HEK293 (cell line): Measurements from ENCODE around the gene PPM1G.

Source experiments
- BCL6B ChIP-seq: fragments of 450-650 bp; formaldehyde crosslinking; IDR thresholded peaks from 2 replicates; pipeline ENCODE4 v1.5.1; 2017; ENCODE audit warnings: missing biosample characterization, missing genetic modification characterization
- CTCF ChIP-seq: fragments of 450-650 bp; formaldehyde crosslinking; IDR thresholded peaks from 2 replicates; pipeline ENCODE4 v1.5.1; 2016; ENCODE audit warnings: missing biosample characterization, missing genetic modification characterization
- GLI2 ChIP-seq: fragments of 450-650 bp; formaldehyde crosslinking; IDR thresholded peaks from 2 replicates; pipeline ENCODE4; 2017; ENCODE audit warnings: missing biosample characterization, missing genetic modification characterization, low read depth, borderline replicate concordance
- RBAK ChIP-seq: fragments of 450-650 bp; formaldehyde crosslinking; IDR thresholded peaks from 2 replicates; pipeline ENCODE4 v1.5.1; 2016; ENCODE audit warnings: missing biosample characterization, missing genetic modification characterization
- SCRT2 ChIP-seq: fragments of 450-650 bp; formaldehyde crosslinking; IDR thresholded peaks from 2 replicates; pipeline ENCODE4 v1.5.1; 2016; ENCODE audit warnings: missing biosample characterization, missing genetic modification characterization
- ZBTB26 ChIP-seq: fragments of 450-650 bp; formaldehyde crosslinking; optimal IDR thresholded peaks from 2 replicates; pipeline ENCODE3; 2016; ENCODE audit warnings: missing biosample characterization, mild to moderate bottlenecking, missing genetic modification characterization
- ZBTB49 ChIP-seq: fragments of 450-650 bp; formaldehyde crosslinking; IDR thresholded peaks from 2 replicates; pipeline ENCODE4 v1.5.1; 2016; ENCODE audit warnings: missing biosample characterization, missing genetic modification characterization, low read depth
- ZBTB7A ChIP-seq: fragments of 450-650 bp; formaldehyde crosslinking; IDR thresholded peaks from 2 replicates; pipeline ENCODE4 v1.5.1; 2016; ENCODE audit warnings: low read depth, missing biosample characterization, missing genetic modification characterization
- ZBTB8A ChIP-seq: fragments of 450-650 bp; formaldehyde crosslinking; IDR thresholded peaks from 2 replicates; pipeline ENCODE4 v1.5.1; 2016; ENCODE audit warnings: missing biosample characterization, missing genetic modification characterization
- ZEB2 ChIP-seq: fragments of 450-650 bp; formaldehyde crosslinking; IDR thresholded peaks from 2 replicates; pipeline ENCODE4 v1.5.1; 2016; ENCODE audit warnings: missing biosample characterization, missing genetic modification characterization
- ZNF214 ChIP-seq: fragments of 450-650 bp; formaldehyde crosslinking; IDR thresholded peaks from 2 replicates; pipeline ENCODE4 v1.5.1; 2017; ENCODE audit warnings: missing biosample characterization, mild to moderate bottlenecking, missing genetic modification characterization, borderline replicate concordance
- ZNF23 ChIP-seq: fragments of 450-650 bp; formaldehyde crosslinking; IDR thresholded peaks from 2 replicates; pipeline ENCODE4 v1.5.1; 2016; ENCODE audit warnings: missing biosample characterization, missing genetic modification characterization, borderline replicate concordance
- ZNF341 ChIP-seq: fragments of 450-650 bp; formaldehyde crosslinking; IDR thresholded peaks from 2 replicates; pipeline ENCODE4; 2016; ENCODE audit warnings: low read depth, missing biosample characterization, missing genetic modification characterization
- ZNF362 ChIP-seq: fragments of 450-650 bp; formaldehyde crosslinking; IDR thresholded peaks from 2 replicates; pipeline ENCODE4 v1.5.1; 2016; ENCODE audit warnings: missing biosample characterization, missing genetic modification characterization
- ZNF366 ChIP-seq: fragments of 450-650 bp; formaldehyde crosslinking; conservative IDR thresholded peaks from 2 replicates; pipeline ENCODE4 v1.5.1; 2016; ENCODE audit warnings: missing biosample characterization, missing genetic modification characterization
- ZNF398 ChIP-seq: fragments of 450-650 bp; formaldehyde crosslinking; IDR thresholded peaks from 2 replicates; pipeline ENCODE4 v1.5.1; 2017; ENCODE audit warnings: missing biosample characterization, missing genetic modification characterization
- ZNF48 ChIP-seq: fragments of 450-650 bp; formaldehyde crosslinking; IDR thresholded peaks from 2 replicates; pipeline ENCODE4 v1.5.1; 2016; ENCODE audit warnings: missing biosample characterization, missing genetic modification characterization
- ZNF514 ChIP-seq: fragments of 450-650 bp; formaldehyde crosslinking; IDR thresholded peaks from 2 replicates; pipeline ENCODE4 v1.5.1; 2016; ENCODE audit warnings: missing biosample characterization, missing genetic modification characterization
- ZNF558 ChIP-seq: fragments of 450-650 bp; formaldehyde crosslinking; IDR thresholded peaks from 2 replicates; pipeline ENCODE4 v1.5.1; 2016; ENCODE audit warnings: missing biosample characterization, missing genetic modification characterization
- ZNF561 ChIP-seq: fragments of 450-650 bp; IDR thresholded peaks from 2 replicates; pipeline ENCODE4 v1.5.1; 2018; ENCODE audit warnings: missing biosample characterization, missing genetic modification characterization, borderline replicate concordance
- ZNF623 ChIP-seq: fragments of 450-650 bp; formaldehyde crosslinking; IDR thresholded peaks from 2 replicates; pipeline ENCODE4 v1.5.1; 2016; ENCODE audit warnings: missing biosample characterization, missing genetic modification characterization
- ZNF624 ChIP-seq: fragments of 450-650 bp; formaldehyde crosslinking; IDR thresholded peaks from 2 replicates; pipeline ENCODE4 v1.5.1; 2017; ENCODE audit warnings: missing biosample characterization, missing genetic modification characterization
- ZNF629 ChIP-seq: fragments of 450-650 bp; formaldehyde crosslinking; IDR thresholded peaks from 2 replicates; pipeline ENCODE4 v1.5.1; 2017; ENCODE audit warnings: missing biosample characterization, missing genetic modification characterization
- ZNF658 ChIP-seq: fragments of 450-650 bp; formaldehyde crosslinking; IDR thresholded peaks from 2 replicates; pipeline ENCODE4; 2016; ENCODE audit warnings: missing biosample characterization, missing genetic modification characterization
- ZNF704 ChIP-seq: fragments of 450-650 bp; formaldehyde crosslinking; IDR thresholded peaks from 2 replicates; pipeline ENCODE4 v1.5.1; 2016; ENCODE audit warnings: missing biosample characterization, missing genetic modification characterization
- ZNF791 ChIP-seq: fragments of 450-650 bp; formaldehyde crosslinking; IDR thresholded peaks from 2 replicates; pipeline ENCODE4 v1.5.1; 2016; ENCODE audit warnings: missing biosample characterization, missing genetic modification characterization
- ZSCAN23 ChIP-seq: fragments of 450-650 bp; formaldehyde crosslinking; IDR thresholded peaks from 2 replicates; pipeline ENCODE4 v1.5.1; 2016; ENCODE audit warnings: missing biosample characterization, missing genetic modification characterization

Gene PPM1G

GRCh38 chr2:27407798-27408491 lies 1.4 kb downstream of the PPM1G start (continued):
- TF ChIP-seq ZBTB7A (tag by site-specific recombination) (no peak), SCRT2 (tag by site-specific recombination) (no peak), ZNF629 (tag by site-specific recombination) (no peak), ZNF366 (tag by site-specific recombination) (peak; percentile 42; the same call in 1 of the 2 replicates), ZNF558 (tag by site-specific recombination) (no peak), ZNF561 (tag by site-specific recombination) (no peak), ZBTB26 (tag by site-specific recombination) (no peak), ZBTB8A (no peak), ZNF341 (tag by site-specific recombination) (peak; percentile 72), ZNF23 (tag by site-specific recombination) (no peak), ZNF514 (tag by site-specific recombination) (no peak), ZNF214 (tag by site-specific recombination) (no peak), ZNF362 (no peak), ZNF704 (tag by site-specific recombination) (no peak), ZNF791 (tag by site-specific recombination) (no peak), GLI2 (tag by site-specific recombination) (no peak), BCL6B (tag by site-specific recombination) (no peak), ZNF658 (tag by site-specific recombination) (no peak), ZNF624 (tag by site-specific recombination) (no peak), ZNF623 (tag by site-specific recombination) (no peak), ZSCAN23 (tag by site-specific recombination) (no peak), ZNF48 (tag by site-specific recombination) (no peak), ZEB2 (tag by site-specific recombination) (peak; percentile 62), RBAK (no peak), CTCF (peak; percentile 63), ZBTB49 (tag by site-specific recombination) (no peak), ZNF398 (tag by site-specific recombination) (no peak)
- TF ChIP-seq, all 188 proteins: peak for 8
